OCI-LY7 (cell line): ENCODE data around the gene HUS1.

Experiments used
- EZH2phosphoT487 ChIP-seq: fragments of 200-600 bp; sonication (generic); IDR thresholded peaks from 2 replicates; pipeline ENCODE4 v1.6.1; 2018; ENCODE audit warnings: low read depth, borderline replicate concordance, mild to moderate bottlenecking, mixed run types, antibody characterized with exemption, low read length, moderate library complexity, mixed read lengths
- TF ChIP-seq, protein P1 (sequence below): fragments of 200-600 bp; sonication (generic); conservative IDR thresholded peaks from 2 replicates; pipeline ENCODE4 v1.5.1; 2014; ENCODE audit warnings: mild to moderate bottlenecking, antibody characterized with exemption, low read length, moderate library complexity, mixed read lengths

DNA sequence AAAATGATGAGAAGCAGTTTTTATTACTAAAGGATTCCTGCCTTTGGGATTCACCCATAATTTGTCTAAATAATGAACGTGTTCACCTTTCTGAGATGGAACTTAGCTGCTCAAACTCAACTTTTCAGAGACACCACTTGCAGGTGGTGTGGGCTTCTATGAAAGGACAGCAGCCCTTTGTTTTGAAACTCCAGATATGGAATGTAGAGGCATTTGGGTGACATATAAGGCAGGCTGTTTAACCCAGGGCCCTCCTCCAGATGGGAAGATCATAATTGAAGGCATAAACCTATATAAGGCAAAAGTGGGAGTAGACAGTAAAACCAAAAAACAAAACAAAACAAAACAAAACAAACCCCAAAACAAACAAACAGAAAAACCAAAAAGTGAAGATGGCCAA, 11.9 kb upstream of the HUS1 start:
- TF ChIP-seq, protein P1, sequence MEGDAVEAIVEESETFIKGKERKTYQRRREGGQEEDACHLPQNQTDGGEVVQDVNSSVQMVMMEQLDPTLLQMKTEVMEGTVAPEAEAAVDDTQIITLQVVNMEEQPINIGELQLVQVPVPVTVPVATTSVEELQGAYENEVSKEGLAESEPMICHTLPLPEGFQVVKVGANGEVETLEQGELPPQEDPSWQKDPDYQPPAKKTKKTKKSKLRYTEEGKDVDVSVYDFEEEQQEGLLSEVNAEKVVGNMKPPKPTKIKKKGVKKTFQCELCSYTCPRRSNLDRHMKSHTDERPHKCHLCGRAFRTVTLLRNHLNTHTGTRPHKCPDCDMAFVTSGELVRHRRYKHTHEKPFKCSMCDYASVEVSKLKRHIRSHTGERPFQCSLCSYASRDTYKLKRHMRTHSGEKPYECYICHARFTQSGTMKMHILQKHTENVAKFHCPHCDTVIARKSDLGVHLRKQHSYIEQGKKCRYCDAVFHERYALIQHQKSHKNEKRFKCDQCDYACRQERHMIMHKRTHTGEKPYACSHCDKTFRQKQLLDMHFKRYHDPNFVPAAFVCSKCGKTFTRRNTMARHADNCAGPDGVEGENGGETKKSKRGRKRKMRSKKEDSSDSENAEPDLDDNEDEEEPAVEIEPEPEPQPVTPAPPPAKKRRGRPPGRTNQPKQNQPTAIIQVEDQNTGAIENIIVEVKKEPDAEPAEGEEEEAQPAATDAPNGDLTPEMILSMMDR, result no peak
- no peak for TF ChIP-seq EZH2phosphoT487
